Activated CD4-positive, alpha-beta T cell treated with anti-CD3 and anti-CD28 coated beads, Interleukin-2, amount 10 ng/mL, durations not matched to agents 7 days and 5 days (primary cell): ENCODE measurements around the gene C2CD3. TPM values are rescaled to one million over a fixed set of nuclear protein-coding genes. Genes with fewer than 3 reads are reported as not detected.
"Not testable (repeated sequence)": the region's sequence is repeated elsewhere in the genome, so short reads cannot be mapped to it uniquely, and the experiment has no call there.

ENCODE experiments used
- CTCF ChIA-PET: fragments of 350-600 bp; sonication (Branson Sonifier 250); formaldehyde crosslinking; loops from one replicate; lab custom pipeline; 2021; ENCODE audit warnings: antibody characterized with exemption; lab: Charles Lee
- POLR2A ChIA-PET: fragments of 350-600 bp; sonication (Branson Sonifier 250); formaldehyde crosslinking; loops from one replicate; lab custom pipeline; 2021; ENCODE audit warnings: antibody characterized with exemption; lab: Charles Lee
- DNase-seq: peaks from one replicate; pipeline ENCODE4 v3.0.0-alpha.2; 2020
- H3K27ac Mint-ChIP-seq: one replicate; pipeline ENCODE4 v1.8.0; 2021; ENCODE audit warnings: mild to moderate bottlenecking, moderate library complexity, mixed read lengths
- H3K27me3 Mint-ChIP-seq: one replicate; pipeline ENCODE4 v1.8.0; 2021; ENCODE audit warnings: mixed read lengths
- H3K36me3 Mint-ChIP-seq: one replicate; pipeline ENCODE4 v1.8.0; 2021; ENCODE audit warnings: low read depth, mixed read lengths
- H3K4me1 Mint-ChIP-seq: one replicate; pipeline ENCODE4 v1.8.0; 2021; ENCODE audit warnings: mixed read lengths
- H3K4me3 Mint-ChIP-seq: one replicate; pipeline ENCODE4 v1.8.0; 2021; ENCODE audit warnings: mild to moderate bottlenecking, moderate library complexity, mixed read lengths
- H3K9me3 Mint-ChIP-seq: one replicate; pipeline ENCODE4 v1.8.0; 2021; ENCODE audit warnings: mixed read lengths
- total RNA-seq, 2 experiments: library from RNA; stranded (reverse); gene quantifications; one replicate each; pipeline ENCODE4 v1.2.3, GENCODE V29; 2021

The C2CD3 gene
- total RNA-seq, 2 experiments from 2014 or later: 34.0 to 39.1 TPM

- CTCF ChIA-PET: no interaction called here
- DNase-seq: no peak
- H3K36me3 Mint-ChIP-seq: peaks cover 38% of the 10 kb centered on the region
- no peaks in the 10 kb centered on the region for H3K27me3 Mint-ChIP-seq
- POLR2A ChIA-PET: no interaction called here
- no peak overlapping the region for H3K27ac Mint-ChIP-seq
- H3K9me3 Mint-ChIP-seq: no peaks in the 10 kb centered on the region
- H3K4me1 Mint-ChIP-seq: no peaks in the 10 kb centered on the region
- no peak overlapping the region for H3K4me3 Mint-ChIP-seq
These were observed 38.0 kb downstream of the C2CD3 start for GRCh38 chr11:74132833-74133232.

GRCh38 chr11:74129121-74129520 is 41.7 kb downstream of the C2CD3 start:
- H3K4me1 Mint-ChIP-seq, H3K9me3 Mint-ChIP-seq, CTCF ChIA-PET, POLR2A ChIA-PET, DNase-seq, H3K27me3 Mint-ChIP-seq, H3K4me3 Mint-ChIP-seq, H3K27ac Mint-ChIP-seq: not testable (repeated sequence)
- peaks cover 28% of the 10 kb centered on the region for H3K36me3 Mint-ChIP-seq

GRCh38 chr11:74123008-74123448 is 47.8 kb downstream of the C2CD3 start:
- CTCF ChIA-PET: no interaction called here
- DNase-seq: no peak
- peaks cover 18% of the 10 kb centered on the region for H3K36me3 Mint-ChIP-seq

GRCh38 chr11:74121804-74122203 is 49.0 kb downstream of the C2CD3 start:
- Mint-ChIP-seq H3K9me3 (peaks cover 2% of the 10 kb centered on the region), H3K27me3 (no peaks in the 10 kb centered on the region), H3K4me1 (no peaks in the 10 kb centered on the region), H3K36me3 (peaks cover 27% of the 10 kb centered on the region), H3K4me3 (no peak overlapping the region), H3K27ac (no peak overlapping the region)
- ChIA-PET CTCF (no interaction called here), POLR2A (no interaction called here)
- DNase-seq: no peak

More at GRCh38 chr11:74123008-74123448, 47.8 kb downstream of the C2CD3 start:
- POLR2A ChIA-PET: no interaction called here
- H3K27ac Mint-ChIP-seq: no peak overlapping the region
- H3K27me3 Mint-ChIP-seq: no peaks in the 10 kb centered on the region
- no peaks in the 10 kb centered on the region for H3K4me1 Mint-ChIP-seq
- H3K4me3 Mint-ChIP-seq: no peak overlapping the region
- peaks cover 2% of the 10 kb centered on the region for H3K9me3 Mint-ChIP-seq

GRCh38 chr11:74120260-74121035 is 50.4 kb downstream of the C2CD3 start:
- H3K27me3 Mint-ChIP-seq, H3K27ac Mint-ChIP-seq, H3K9me3 Mint-ChIP-seq, DNase-seq, H3K4me3 Mint-ChIP-seq, POLR2A ChIA-PET, H3K4me1 Mint-ChIP-seq: not testable (repeated sequence)
- H3K36me3 Mint-ChIP-seq: peaks cover 37% of the 10 kb centered on the region
- CTCF ChIA-PET: interaction anchor here (0.6 to 1.2 kb wide), 2 partner anchors 68 to 1255 kb away, joined by 3 to 4 read pairs; no protein-coding TSS in a partner anchor

GRCh38 chr11:74116719-74117118 is 54.1 kb downstream of the C2CD3 start:
- CTCF ChIA-PET: no interaction called here
- no peaks in the 10 kb centered on the region for H3K4me1 Mint-ChIP-seq
- H3K4me3 Mint-ChIP-seq: no peak overlapping the region
- POLR2A ChIA-PET: no interaction called here
- H3K27ac Mint-ChIP-seq: no peak overlapping the region
- DNase-seq: no peak
- peaks cover 60% of the 10 kb centered on the region for H3K36me3 Mint-ChIP-seq
- H3K9me3 Mint-ChIP-seq: peaks cover 2% of the 10 kb centered on the region
- H3K27me3 Mint-ChIP-seq: no peaks in the 10 kb centered on the region

- DNase-seq: no peak
- Mint-ChIP-seq H3K4me3 (no peak overlapping the region), H3K4me1 (no peaks in the 10 kb centered on the region), H3K27me3 (no peaks in the 10 kb centered on the region), H3K27ac (no peak overlapping the region), H3K36me3 (peaks cover 50% of the 10 kb centered on the region), H3K9me3 (no peaks in the 10 kb centered on the region)
- ChIA-PET CTCF (no interaction called here), POLR2A (no interaction called here)
These were observed 57.9 kb downstream of the C2CD3 start for GRCh38 chr11:74112877-74113276.

- no peak for DNase-seq
- H3K9me3 Mint-ChIP-seq: no peaks in the 10 kb centered on the region
- ChIA-PET POLR2A (no interaction called here), CTCF (no interaction called here)
- H3K27me3 Mint-ChIP-seq: no peaks in the 10 kb centered on the region
- H3K4me1 Mint-ChIP-seq: no peaks in the 10 kb centered on the region
- no peak overlapping the region for H3K27ac Mint-ChIP-seq
- H3K36me3 Mint-ChIP-seq: peaks cover 36% of the 10 kb centered on the region
- H3K4me3 Mint-ChIP-seq: no peak overlapping the region
These were observed 64.7 kb downstream of the C2CD3 start for GRCh38 chr11:74106124-74106523.

- H3K9me3 Mint-ChIP-seq: no peaks in the 10 kb centered on the region
- no peak overlapping the region for H3K4me3 Mint-ChIP-seq
- no peaks in the 10 kb centered on the region for H3K27me3 Mint-ChIP-seq
- peaks cover 53% of the 10 kb centered on the region for H3K36me3 Mint-ChIP-seq
- H3K4me1 Mint-ChIP-seq: no peaks in the 10 kb centered on the region
- ChIA-PET CTCF (no interaction called here), POLR2A (no interaction called here)
- no peak overlapping the region for H3K27ac Mint-ChIP-seq
- DNase-seq: no peak
These were observed 68.5 kb downstream of the C2CD3 start for GRCh38 chr11:74102321-74102720.

GRCh38 chr11:74100735-74101134 is 70.1 kb downstream of the C2CD3 start:
- no peaks in the 10 kb centered on the region for H3K4me1 Mint-ChIP-seq
- ChIA-PET POLR2A (no interaction called here), CTCF (no interaction called here)
- H3K9me3 Mint-ChIP-seq: no peaks in the 10 kb centered on the region
- no peaks in the 10 kb centered on the region for H3K27me3 Mint-ChIP-seq
- H3K4me3 Mint-ChIP-seq: no peak overlapping the region
- no peak for DNase-seq
- peaks cover 53% of the 10 kb centered on the region for H3K36me3 Mint-ChIP-seq
- no peak overlapping the region for H3K27ac Mint-ChIP-seq

GRCh38 chr11:74100231-74100630 is 70.6 kb downstream of the C2CD3 start:
- Mint-ChIP-seq H3K27ac (no peak overlapping the region), H3K9me3 (no peaks in the 10 kb centered on the region), H3K27me3 (no peaks in the 10 kb centered on the region), H3K36me3 (peaks cover 49% of the 10 kb centered on the region), H3K4me3 (no peak overlapping the region), H3K4me1 (no peaks in the 10 kb centered on the region)
- no peak for DNase-seq
- POLR2A ChIA-PET: no interaction called here
- CTCF ChIA-PET: no interaction called here

- H3K36me3 Mint-ChIP-seq: peaks cover 45% of the 10 kb centered on the region
- H3K27ac Mint-ChIP-seq: no peak overlapping the region
These were observed 73.0 kb downstream of the C2CD3 start for GRCh38 chr11:74097686-74098237.

GRCh38 chr11:74094393-74094792 is 76.4 kb downstream of the C2CD3 start:
- ChIA-PET CTCF (interaction anchor here (0.9 to 1.2 kb wide), 2 partner anchors 9 to 131 kb away, joined by 3 to 4 read pairs; no protein-coding TSS in a partner anchor), POLR2A (no interaction called here)
- Mint-ChIP-seq H3K36me3 (peaks cover 33% of the 10 kb centered on the region), H3K4me3 (no peak overlapping the region), H3K27me3 (no peaks in the 10 kb centered on the region), H3K27ac (no peak overlapping the region), H3K4me1 (no peaks in the 10 kb centered on the region), H3K9me3 (no peaks in the 10 kb centered on the region)
- no peak for DNase-seq

More at GRCh38 chr11:74097686-74098237, 73.0 kb downstream of the C2CD3 start:
- Mint-ChIP-seq H3K4me3 (no peak overlapping the region), H3K9me3 (no peaks in the 10 kb centered on the region), H3K27me3 (no peaks in the 10 kb centered on the region), H3K4me1 (no peaks in the 10 kb centered on the region)
- DNase-seq: no peak
- ChIA-PET CTCF (interaction anchor here (0.6 to 0.7 kb wide), 2 partner anchors 22 to 476 kb away, joined by 3 read pairs; no protein-coding TSS in a partner anchor), POLR2A (interaction anchor here (0.6 kb wide), 1 partner anchor 1338 kb away, joined by 6 read pairs; no protein-coding TSS in a partner anchor)
